GM19372 (cell line): Measurements from ENCODE around the gene CASP1.
"Not testable (repeated sequence)": the region's sequence is repeated elsewhere in the genome, so short reads cannot be mapped to it uniquely, and the experiment has no call there.

ENCODE experiments used
- ATAC-seq: cut with Tn5 transposase; IDR thresholded peaks from one replicate; pipeline ENCODE4 v1.9.1; 2021; ENCODE audit warnings: mild to moderate bottlenecking, low read depth, moderate library complexity; ENCODE audit not compliant: unreplicated experiment

Gene CASP1

DNA sequence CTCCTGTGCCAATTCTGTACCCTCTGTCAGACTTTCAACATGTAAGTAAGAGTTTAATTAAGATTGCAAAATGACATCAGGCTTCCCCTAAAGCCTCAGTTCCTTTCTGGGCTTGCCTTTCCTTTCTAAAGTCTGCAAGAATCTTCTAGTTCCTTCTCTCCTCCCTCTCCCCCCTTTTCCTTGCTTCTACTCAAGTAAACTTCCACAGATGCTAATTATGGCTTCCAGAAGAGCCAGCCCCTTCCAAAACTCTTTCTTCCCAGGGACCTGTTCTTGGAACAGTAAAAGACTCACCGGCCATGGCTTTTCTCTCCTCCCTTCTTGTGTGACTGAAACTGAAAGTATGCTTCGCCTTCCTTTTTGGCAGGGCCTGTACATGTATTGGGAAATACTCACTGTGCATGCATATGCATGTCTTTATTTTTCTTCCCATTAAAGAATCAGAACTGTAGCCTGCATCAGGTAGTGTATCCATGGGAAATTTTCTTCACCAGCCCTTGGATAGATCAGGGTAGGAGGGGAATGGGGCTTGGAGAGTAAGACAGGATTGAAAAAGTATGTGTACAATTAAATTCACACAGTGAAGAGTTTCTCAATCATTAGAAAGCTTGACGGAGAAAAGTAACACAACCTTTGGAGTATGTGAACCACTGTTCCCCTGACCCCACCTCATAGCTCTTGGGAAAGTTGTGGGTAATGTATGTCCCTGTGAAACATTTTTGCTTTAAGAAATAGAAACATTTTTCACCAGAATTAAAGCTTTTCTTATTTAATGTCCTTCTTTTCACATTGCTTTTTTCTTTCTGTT is at the start of gene CASP1:
Gene CASP1, minus strand, starts transcription at position 332 of the 808 bp plus-strand sequence. Its CDS starts 31 bp downstream, at position 301.
- peak; percentile 90 for ATAC-seq

DNA sequence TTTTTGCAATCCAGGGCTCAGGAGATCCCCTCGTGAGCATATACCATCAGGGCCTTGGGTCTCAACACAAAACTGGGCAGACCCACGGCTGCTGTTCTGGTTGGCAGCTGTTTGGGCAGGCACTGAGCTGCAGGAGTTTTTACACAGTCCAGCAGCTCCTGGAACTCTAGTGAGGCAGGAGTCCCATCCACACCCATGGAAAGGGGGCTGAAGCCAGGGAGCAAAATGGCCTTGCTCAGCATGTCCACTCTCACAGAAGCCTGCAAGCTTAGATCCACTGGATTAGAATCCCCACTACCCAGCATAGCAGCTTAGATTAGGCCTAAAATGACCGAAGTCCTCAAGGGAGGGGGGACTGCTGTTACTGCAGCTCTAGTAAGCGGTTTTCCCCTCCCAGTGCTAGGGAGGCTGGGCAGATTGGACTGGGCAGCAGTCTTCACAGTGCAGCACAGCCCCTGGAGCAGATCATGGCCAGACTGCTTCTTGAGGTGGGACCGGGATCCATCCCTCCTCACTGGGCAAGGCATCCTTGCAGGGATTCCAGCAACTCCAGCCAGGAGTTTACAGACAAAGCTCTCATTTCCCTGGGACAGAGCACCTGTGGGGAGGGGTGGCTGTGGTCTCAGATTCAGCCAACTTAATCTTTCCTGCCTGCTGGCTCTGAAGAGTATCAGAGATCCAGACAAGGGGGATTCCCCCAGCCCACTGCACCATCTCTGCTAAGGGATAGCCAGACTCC is 46.6 kb upstream of the CASP1 start:
- no peak for ATAC-seq

DNA sequence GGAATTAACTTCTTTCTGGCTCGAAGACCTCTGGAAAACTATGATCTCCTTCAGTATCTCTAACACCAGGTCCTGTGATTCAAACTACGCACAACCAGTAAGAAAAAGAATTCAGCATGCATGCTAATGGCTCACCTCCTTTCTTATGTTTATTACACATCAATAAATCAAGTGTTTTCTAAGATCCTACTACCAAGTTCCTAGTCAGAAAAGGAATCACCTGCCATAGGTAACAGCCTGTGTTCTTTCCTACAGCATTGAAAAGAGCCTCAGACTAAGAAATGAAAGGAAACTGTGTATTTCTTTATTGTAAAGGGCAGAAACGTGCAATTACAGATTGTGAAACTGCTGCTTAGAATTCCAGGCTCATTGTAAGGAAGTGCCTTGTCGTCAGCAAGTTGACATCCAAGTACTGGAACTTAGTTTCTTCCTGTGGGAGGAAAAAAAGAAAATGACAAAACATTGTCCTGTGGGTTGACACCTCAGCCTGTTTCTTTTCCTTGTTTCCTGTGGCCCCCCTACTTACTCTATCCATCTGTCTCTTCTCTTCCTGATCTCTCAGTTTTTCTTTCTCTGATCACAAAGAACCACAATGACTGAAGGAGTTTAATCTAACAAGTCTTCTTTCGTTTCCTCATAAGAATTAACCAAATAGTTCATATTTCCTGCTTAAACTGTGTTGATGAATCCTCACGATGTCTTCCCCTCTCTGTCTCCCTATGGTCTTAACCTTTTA is 45.4 kb upstream of the CASP1 start:
- ATAC-seq: not testable (repeated sequence)

GRCh38 chr11:105078283-105078682 is 43.3 kb upstream of the CASP1 start:
- no peak for ATAC-seq

- ATAC-seq: not testable (repeated sequence)
Observed at GRCh38 chr11:105077141-105077790, 42.3 kb upstream of the CASP1 start.

DNA sequence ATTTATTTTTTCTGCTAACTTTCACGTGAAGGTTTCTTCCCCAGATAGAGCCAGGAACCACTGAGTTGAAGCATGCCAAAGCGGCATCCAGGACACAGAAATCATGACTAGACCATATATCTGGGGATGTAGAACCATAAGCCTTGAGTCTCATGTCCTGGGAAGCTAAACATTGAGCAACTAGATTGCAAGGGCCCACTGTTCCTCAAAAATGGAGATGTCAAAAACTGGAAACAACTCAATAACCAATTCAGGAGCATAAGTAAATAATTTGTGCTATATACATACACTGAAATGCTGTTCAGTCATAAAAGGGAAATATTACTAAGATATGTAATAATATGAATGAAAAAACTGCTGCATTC is 39.2 kb upstream of the CASP1 start:
- ATAC-seq: no peak

DNA sequence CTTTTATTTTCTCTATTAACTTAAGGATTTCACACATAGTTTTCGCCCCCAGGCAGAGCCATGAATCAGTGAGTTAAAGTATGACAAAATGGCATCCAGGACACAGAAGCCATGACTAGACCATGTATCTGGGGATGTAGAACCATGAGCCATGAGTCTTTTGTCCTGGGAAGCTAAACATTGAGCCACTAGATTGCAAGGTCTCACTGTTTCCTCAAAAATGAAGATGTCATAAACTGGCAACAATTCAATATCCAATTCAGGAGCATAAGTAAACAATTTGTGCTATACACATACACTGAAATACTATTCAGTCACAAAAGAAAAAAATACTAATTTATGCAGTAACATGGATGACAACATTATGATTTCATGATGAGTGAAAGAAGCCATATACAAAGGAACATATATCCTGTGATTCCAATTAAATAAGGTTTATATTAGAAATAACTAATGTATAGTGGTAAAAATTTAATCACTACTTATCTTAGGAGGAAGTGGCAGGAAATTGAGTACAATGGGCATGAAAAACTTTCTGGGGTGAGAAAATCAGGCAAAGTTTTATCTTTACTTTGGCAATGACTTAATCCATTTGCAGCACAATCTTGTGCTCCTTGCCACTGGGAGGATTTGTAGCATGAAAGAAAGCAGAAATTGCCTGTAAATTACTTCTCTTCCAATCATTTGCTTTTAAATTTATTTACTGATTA is 38.7 kb upstream of the CASP1 start:
- ATAC-seq: no peak

GRCh38 chr11:105072080-105072479 is 37.1 kb upstream of the CASP1 start:
- ATAC-seq: not testable (repeated sequence)

GRCh38 chr11:105071089-105071732 is 36.3 kb upstream of the CASP1 start:
- ATAC-seq: no peak

GRCh38 chr11:105070306-105070705 is 35.4 kb upstream of the CASP1 start:
- no peak for ATAC-seq

- not testable (repeated sequence) for ATAC-seq
Observed at GRCh38 chr11:105069749-105070148, 34.8 kb upstream of the CASP1 start.

- not testable (repeated sequence) for ATAC-seq
Observed at GRCh38 chr11:105063245-105063941, 28.4 kb upstream of the CASP1 start.

DNA sequence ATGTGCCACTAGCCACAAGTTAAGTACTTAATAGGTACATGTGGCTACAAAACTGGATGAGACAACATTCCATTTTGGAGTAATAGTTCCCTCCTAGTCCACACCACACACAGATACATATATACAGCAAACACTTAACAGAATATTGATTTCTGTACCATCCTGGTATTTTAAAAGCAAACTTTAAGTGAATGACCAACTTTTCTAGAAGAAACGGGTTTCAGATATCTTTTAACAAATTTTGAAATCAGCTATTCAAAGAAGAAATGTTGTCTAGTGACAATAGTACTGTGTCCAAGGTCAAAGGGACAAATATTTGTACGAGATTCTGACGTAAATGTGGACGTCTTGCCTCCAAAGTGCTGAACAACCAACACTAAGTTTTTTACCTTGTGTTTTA is 22.5 kb upstream of the CASP1 start:
- ATAC-seq: no peak

GRCh38 chr11:105056446-105056845 is 21.5 kb upstream of the CASP1 start:
- ATAC-seq: no peak

GRCh38 chr11:105054723-105055493 is 20.0 kb upstream of the CASP1 start:
- no peak for ATAC-seq

DNA sequence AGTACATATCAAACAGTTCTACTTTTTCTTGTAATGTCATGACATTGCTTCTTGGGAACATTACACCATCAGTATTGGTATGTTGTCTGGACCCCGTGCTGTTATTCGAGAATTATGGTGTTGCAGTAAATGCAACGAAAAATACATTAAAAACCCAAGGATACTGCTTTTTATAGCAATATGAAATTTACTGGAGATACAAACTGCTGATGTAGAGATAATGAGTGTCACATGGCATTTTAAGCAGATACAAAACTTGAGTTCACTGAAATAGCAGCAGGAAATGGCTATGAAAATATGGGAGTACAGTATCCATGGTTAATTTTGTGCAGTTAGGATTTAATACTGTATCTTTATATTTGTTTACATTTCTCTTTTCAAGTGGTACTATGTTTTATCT is 17.5 kb upstream of the CASP1 start:
- ATAC-seq: no peak

GRCh38 chr11:105051559-105051958 is 16.6 kb upstream of the CASP1 start:
- no peak for ATAC-seq

DNA sequence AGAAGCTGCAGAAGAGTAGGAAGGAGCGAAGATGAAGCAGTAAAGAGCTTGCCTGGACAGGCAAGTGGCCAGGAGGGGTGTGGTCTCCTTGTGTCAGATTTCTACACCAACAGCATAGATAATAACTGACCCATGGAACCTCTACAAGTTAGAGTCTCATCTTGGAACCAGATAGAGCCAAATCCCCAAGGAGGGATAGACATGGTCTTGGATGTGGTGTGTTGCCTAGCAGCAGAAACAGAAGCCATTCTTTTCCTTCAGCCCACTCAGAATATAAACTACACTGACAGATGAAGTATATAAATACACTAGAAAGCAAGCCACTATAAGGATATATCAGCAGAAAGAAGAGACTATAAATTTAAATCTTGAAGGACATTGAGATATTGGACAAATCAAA is 14.5 kb upstream of the CASP1 start:
- no peak for ATAC-seq
